Neural cell (in vitro differentiated cells): ENCODE measurements around the gene IL36A.

Source experiments
- EZH2 ChIP-seq: fragments of 200-600, 300-800 bp; shearing (Covaris generic), sonication (generic); IDR thresholded peaks from 2 replicates; pipeline ENCODE4 v1.6.1; 2014; ENCODE audit warnings: antibody characterized with exemption, low read length, borderline replicate concordance, mild to moderate bottlenecking; ENCODE audit not compliant: insufficient read depth, poor library complexity, severe bottlenecking
- MXI1 ChIP-seq: fragments of 450-650 bp; conservative IDR thresholded peaks from 2 replicates; pipeline ENCODE4 v1.6.1; 2014; ENCODE audit warnings: antibody characterized with exemption, mild to moderate bottlenecking; ENCODE audit not compliant: poor library complexity, severe bottlenecking
- POLR2AphosphoS5 ChIP-seq: IDR thresholded peaks from 2 replicates; pipeline ENCODE4 v1.6.1; 2012
- RAD21 ChIP-seq: fragments of 450-650 bp; conservative IDR thresholded peaks from 2 replicates; pipeline ENCODE4 v1.6.1; 2014; ENCODE audit warnings: antibody characterized with exemption, mild to moderate bottlenecking, moderate library complexity
- TF ChIP-seq, protein P1 (sequence below): fragments of 450-650 bp; IDR thresholded peaks from 2 replicates; pipeline ENCODE4 v1.5.1; 2014; ENCODE audit warnings: antibody characterized with exemption, mild to moderate bottlenecking, moderate library complexity; ENCODE audit not compliant: poor library complexity, severe bottlenecking
- TF ChIP-seq, protein P2 (sequence below): IDR thresholded peaks from 2 replicates; pipeline ENCODE4 v1.6.1; 2012; ENCODE audit warnings: borderline replicate concordance

DNA sequence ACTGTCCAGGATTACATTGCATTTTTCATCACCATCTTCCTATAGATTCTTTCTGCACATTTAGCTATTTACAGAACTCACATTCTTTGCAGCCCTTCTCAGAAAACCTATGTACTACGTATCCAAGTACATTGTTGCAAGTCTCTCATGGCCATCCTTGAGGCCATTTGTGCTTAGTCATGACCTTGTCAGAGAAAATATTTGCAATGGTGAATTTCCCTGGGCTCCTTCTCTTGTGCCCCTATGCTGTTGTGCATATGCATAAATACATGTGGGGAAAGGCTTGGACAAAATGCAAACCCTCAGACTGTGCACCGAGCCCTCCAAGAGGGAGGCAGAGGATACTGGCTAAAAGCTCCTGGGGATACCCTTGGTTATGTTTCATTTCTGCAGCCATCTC, 19.5 kb downstream of the IL36A start:
- TF ChIP-seq, protein P1, sequence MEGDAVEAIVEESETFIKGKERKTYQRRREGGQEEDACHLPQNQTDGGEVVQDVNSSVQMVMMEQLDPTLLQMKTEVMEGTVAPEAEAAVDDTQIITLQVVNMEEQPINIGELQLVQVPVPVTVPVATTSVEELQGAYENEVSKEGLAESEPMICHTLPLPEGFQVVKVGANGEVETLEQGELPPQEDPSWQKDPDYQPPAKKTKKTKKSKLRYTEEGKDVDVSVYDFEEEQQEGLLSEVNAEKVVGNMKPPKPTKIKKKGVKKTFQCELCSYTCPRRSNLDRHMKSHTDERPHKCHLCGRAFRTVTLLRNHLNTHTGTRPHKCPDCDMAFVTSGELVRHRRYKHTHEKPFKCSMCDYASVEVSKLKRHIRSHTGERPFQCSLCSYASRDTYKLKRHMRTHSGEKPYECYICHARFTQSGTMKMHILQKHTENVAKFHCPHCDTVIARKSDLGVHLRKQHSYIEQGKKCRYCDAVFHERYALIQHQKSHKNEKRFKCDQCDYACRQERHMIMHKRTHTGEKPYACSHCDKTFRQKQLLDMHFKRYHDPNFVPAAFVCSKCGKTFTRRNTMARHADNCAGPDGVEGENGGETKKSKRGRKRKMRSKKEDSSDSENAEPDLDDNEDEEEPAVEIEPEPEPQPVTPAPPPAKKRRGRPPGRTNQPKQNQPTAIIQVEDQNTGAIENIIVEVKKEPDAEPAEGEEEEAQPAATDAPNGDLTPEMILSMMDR = no peak
- TF ChIP-seq EZH2 = no peak
- no peak for TF ChIP-seq POLR2AphosphoS5
- TF ChIP-seq RAD21 = no peak
- no peak for TF ChIP-seq MXI1
- TF ChIP-seq, protein P2, sequence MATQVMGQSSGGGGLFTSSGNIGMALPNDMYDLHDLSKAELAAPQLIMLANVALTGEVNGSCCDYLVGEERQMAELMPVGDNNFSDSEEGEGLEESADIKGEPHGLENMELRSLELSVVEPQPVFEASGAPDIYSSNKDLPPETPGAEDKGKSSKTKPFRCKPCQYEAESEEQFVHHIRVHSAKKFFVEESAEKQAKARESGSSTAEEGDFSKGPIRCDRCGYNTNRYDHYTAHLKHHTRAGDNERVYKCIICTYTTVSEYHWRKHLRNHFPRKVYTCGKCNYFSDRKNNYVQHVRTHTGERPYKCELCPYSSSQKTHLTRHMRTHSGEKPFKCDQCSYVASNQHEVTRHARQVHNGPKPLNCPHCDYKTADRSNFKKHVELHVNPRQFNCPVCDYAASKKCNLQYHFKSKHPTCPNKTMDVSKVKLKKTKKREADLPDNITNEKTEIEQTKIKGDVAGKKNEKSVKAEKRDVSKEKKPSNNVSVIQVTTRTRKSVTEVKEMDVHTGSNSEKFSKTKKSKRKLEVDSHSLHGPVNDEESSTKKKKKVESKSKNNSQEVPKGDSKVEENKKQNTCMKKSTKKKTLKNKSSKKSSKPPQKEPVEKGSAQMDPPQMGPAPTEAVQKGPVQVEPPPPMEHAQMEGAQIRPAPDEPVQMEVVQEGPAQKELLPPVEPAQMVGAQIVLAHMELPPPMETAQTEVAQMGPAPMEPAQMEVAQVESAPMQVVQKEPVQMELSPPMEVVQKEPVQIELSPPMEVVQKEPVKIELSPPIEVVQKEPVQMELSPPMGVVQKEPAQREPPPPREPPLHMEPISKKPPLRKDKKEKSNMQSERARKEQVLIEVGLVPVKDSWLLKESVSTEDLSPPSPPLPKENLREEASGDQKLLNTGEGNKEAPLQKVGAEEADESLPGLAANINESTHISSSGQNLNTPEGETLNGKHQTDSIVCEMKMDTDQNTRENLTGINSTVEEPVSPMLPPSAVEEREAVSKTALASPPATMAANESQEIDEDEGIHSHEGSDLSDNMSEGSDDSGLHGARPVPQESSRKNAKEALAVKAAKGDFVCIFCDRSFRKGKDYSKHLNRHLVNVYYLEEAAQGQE = no peak
